Stimulated activated CD4-positive, alpha-beta T cell treated with anti-CD3 and anti-CD28 coated beads, TNF-alpha, amount 100 ng/mL, for 4 hours (primary cell): Measurements from ENCODE around the gene APP.
"Not testable (repeated sequence)": the region's sequence is repeated elsewhere in the genome, so short reads cannot be mapped to it uniquely, and the experiment has no call there.

Experiments used
- DNase-seq, 3 experiments: peaks; one replicate each; pipeline ENCODE4 v3.0.0-alpha.2; 2020; ENCODE audit warnings: low read depth in 3 of 3

Gene APP

GRCh38 chr21:26098772-26099397 is 71.7 kb downstream of the APP start:
- DNase-seq = no peak

GRCh38 chr21:26097475-26097874 is 73.1 kb downstream of the APP start:
- no peak for DNase-seq

- no peak for DNase-seq
These were observed 73.8 kb downstream of the APP start for GRCh38 chr21:26096494-26097371.

GRCh38 chr21:26095131-26095530 is 75.4 kb downstream of the APP start:
- no peak for DNase-seq

- no peak for DNase-seq
These were observed 77.4 kb downstream of the APP start for GRCh38 chr21:26093122-26093521.

- DNase-seq = no peak
These were observed 79.0 kb downstream of the APP start for GRCh38 chr21:26091480-26092018.

- DNase-seq = no peak
These were observed 80.8 kb downstream of the APP start for GRCh38 chr21:26089730-26090129.

GRCh38 chr21:26087223-26087918 is 83.2 kb downstream of the APP start:
- DNase-seq = no peak

- no peak for DNase-seq
These were observed 84.7 kb downstream of the APP start for GRCh38 chr21:26085882-26086281.

GRCh38 chr21:26085127-26085526 is 85.4 kb downstream of the APP start:
- DNase-seq = no peak

GRCh38 chr21:26082549-26082948 is 88.0 kb downstream of the APP start:
- no peak for DNase-seq

- not testable (repeated sequence) for DNase-seq
These were observed 89.3 kb downstream of the APP start for GRCh38 chr21:26081175-26081760.

GRCh38 chr21:26080211-26080610 is 90.4 kb downstream of the APP start:
- DNase-seq = no peak

- DNase-seq = no peak
These were observed 91.2 kb downstream of the APP start for GRCh38 chr21:26079366-26079765.

- DNase-seq = no peak
These were observed 93.0 kb downstream of the APP start for GRCh38 chr21:26077521-26077920.

- DNase-seq = no peak
These were observed 97.6 kb downstream of the APP start for GRCh38 chr21:26072666-26073615.

- no peak for DNase-seq
These were observed 99.6 kb downstream of the APP start for GRCh38 chr21:26070822-26071425.

- DNase-seq = no peak
These were observed 100.4 kb downstream of the APP start for GRCh38 chr21:26070121-26070520.

GRCh38 chr21:26068776-26069175 is 101.8 kb downstream of the APP start:
- DNase-seq = no peak

- no peak for DNase-seq
These were observed 102.6 kb downstream of the APP start for GRCh38 chr21:26067836-26068594.
